H1 (cell line): Measurements from ENCODE around the gene ZDHHC1.

Experiments
- JUN ChIP-seq: IDR thresholded peaks from 2 replicates; pipeline ENCODE4 v1.6.1; 2011; ENCODE audit warnings: low read depth, mild to moderate bottlenecking, improper control_type of control experiment, low read length
- POLR2A ChIP-seq, 2 experiments: IDR thresholded peaks; 1 replicate in 1 of 2; 2 replicates in 1 of 2; pipeline ENCODE4 v1.6.1; 2011; ENCODE audit warnings: low read depth in 2 of 2, low read length in 2 of 2, mild to moderate bottlenecking in 2 of 2; ENCODE audit errors: control extremely low read depth in 1 of 2
- RAD21 ChIP-seq, 2 experiments: IDR thresholded peaks in 1 of 2; conservative IDR thresholded peaks in 1 of 2; 2 replicates each; pipeline ENCODE4 v1.6.1; 2011; ENCODE audit warnings: low read depth in 2 of 2, low read length in 2 of 2, improper control_type of control experiment in 1 of 2, inconsistent platforms in 1 of 2, mild to moderate bottlenecking in 1 of 2, moderate library complexity in 1 of 2

GRCh38 chr16:67397812-67398545 lies 18.3 kb downstream of the ZDHHC1 start:
- no peak for TF ChIP-seq POLR2A (IDR thresholded peaks at IDR 0.05; ENCODE audit: control extremely low read depth in 1 of 2, low read depth in 2 of 2, low read length in 2 of 2)
- TF ChIP-seq JUN = no peak
- TF ChIP-seq RAD21 (IDR thresholded peaks at IDR 0.05 in 1 of 2, conservative IDR thresholded peaks at IDR 0.05 in 1 of 2; ENCODE audit: low read depth in 2 of 2, low read length in 2 of 2) = peak in 1 of 2 experiments; percentile 7; a peak in 1 of 4 replicates
